Measurements from ENCODE around the gene FZD1.

- TF ChIP-seq CTCF (IDR thresholded peaks at IDR 0.05) (no peak), POLR2A (IDR thresholded peaks at IDR 0.05) (no peak)
These were observed 14.6 kb upstream of the FZD1 start for GRCh38 chr7:91249506-91250233.
